Retinal pigment epithelial cell (primary cell): ENCODE results near the gene FSTL3.

Source experiments
- DNase-seq: peaks from one replicate; pipeline ENCODE4 v3.0.0-alpha.2; 2010; ENCODE audit warnings: low read depth
- H3K4me3 ChIP-seq: 2 replicates; pipeline ENCODE4 v1.5.1; 2011; ENCODE audit warnings: mild to moderate bottlenecking, low read length, control low read depth, moderate library complexity
- CTCF ChIP-seq: conservative IDR thresholded peaks from 2 replicates; pipeline ENCODE4 v1.5.1; 2011; ENCODE audit warnings: low read depth, low read length, control low read depth, inconsistent platforms

The FSTL3 gene

GRCh38 chr19:658059-658839 lies 17.9 kb upstream of the FSTL3 start:
- DNase-seq = no peak
- H3K4me3 ChIP-seq = no peak overlapping the region
- no peak for TF ChIP-seq CTCF

GRCh38 chr19:658916-659839 lies 17.0 kb upstream of the FSTL3 start:
- H3K4me3 ChIP-seq = no peak overlapping the region
- DNase-seq = no peak
- no peak for TF ChIP-seq CTCF

- no peak for DNase-seq
- no peak for TF ChIP-seq CTCF
- peak overlapping the region; percentile 70 for H3K4me3 ChIP-seq
Measured at GRCh38 chr19:660793-661426, 15.3 kb upstream of the FSTL3 start.

GRCh38 chr19:661427-662196 lies 14.6 kb upstream of the FSTL3 start:
- peak overlapping the region; percentile 70 for H3K4me3 ChIP-seq
- no peak for DNase-seq
- TF ChIP-seq CTCF = no peak

GRCh38 chr19:662207-662961 lies 13.8 kb upstream of the FSTL3 start:
- H3K4me3 ChIP-seq = peak overlapping the region; percentile 70
- TF ChIP-seq CTCF = no peak
- DNase-seq = no peak
